GM12878 (cell line): ENCODE data around the gene FTO. TPM values are rescaled to one million over a fixed set of nuclear protein-coding genes. Genes with fewer than 3 reads are reported as not detected.

Source experiments
- ATAC-seq: fragments of 200-7000 bp; cut with Tn5 transposase; 3 replicates; pipeline ENCODE4 v1.9.1; 2020; ENCODE audit warnings: mild to moderate bottlenecking, moderate library complexity
- BruUV-seq: library from RNA; stranded (reverse); fragments of 400-500 nt; replicated peaks from 2 replicates; lab custom pipeline; 2021; lab: Mats Ljungman, UMichigan
- CTCF ChIA-PET: fragments of 300-600 bp; sonication (Branson Sonifier 250); formaldehyde crosslinking; extraction: SDS; loops from one replicate; lab custom pipeline; 2021; ENCODE audit warnings: inconsistent platforms; lab: Yijun Ruan, JAX
- POLR2A ChIA-PET: fragments of 350-600 bp; formaldehyde crosslinking; extraction: SDS; loops from one replicate; lab custom pipeline; 2021; ENCODE audit warnings: inconsistent platforms; lab: Charles Lee
- RAD21 ChIA-PET: fragments of 300-600 bp; sonication (Branson Sonifier 250); formaldehyde crosslinking; loops from one replicate; lab custom pipeline; 2023; ENCODE audit warnings: antibody characterized with exemption; ENCODE audit not compliant: unreplicated experiment; lab: Charles Lee
- SMC1A ChIA-PET: fragments of 300-600 bp; sonication (Branson Sonifier 250); formaldehyde crosslinking; loops from one replicate; lab custom pipeline; 2023; ENCODE audit not compliant: unreplicated experiment, uncharacterized antibody; lab: Charles Lee
- DNase-seq: peaks from one replicate; pipeline ENCODE4 v3.0.0-alpha.2; 2011; ENCODE audit warnings: low read depth, low spot score
- FAIRE-seq: peaks from 3 replicates; lab custom pipeline; 2011; peaks lifted over from hg19 to GRCh38; lab: Jason Lieb, UNC
- H2AFZ ChIP-seq: 2 replicates; pipeline ENCODE4 v1.6.0; 2011; ENCODE audit warnings: low read depth, low read length, control low read depth; ENCODE audit not compliant: control insufficient read depth
- H3K27ac ChIP-seq: 2 replicates; pipeline ENCODE4 v1.5.1; 2011; ENCODE audit warnings: control low read depth; ENCODE audit not compliant: control insufficient read depth, insufficient read depth
- H3K27me3 ChIP-seq, 2 experiments: replicated peaks in 1 of 2; 2 replicates each; pipeline versions ENCODE4 v1.6.0 to v1.6.1; 2011; ENCODE audit warnings: low read length in 1 of 2; ENCODE audit not compliant: control insufficient read depth in 2 of 2, insufficient read depth in 2 of 2
- H3K36me3 ChIP-seq, 2 experiments: 2 replicates each; pipeline ENCODE4 v1.5.1; 2011; ENCODE audit warnings: low read length in 1 of 2; ENCODE audit not compliant: control insufficient read depth in 2 of 2, insufficient read depth in 2 of 2
- H3K4me1 ChIP-seq: 2 replicates; pipeline ENCODE4 v1.6.1; 2011; ENCODE audit warnings: mild to moderate bottlenecking, low read length, moderate library complexity, mixed read lengths; ENCODE audit not compliant: control insufficient read depth, insufficient read depth
- H3K4me2 ChIP-seq: 2 replicates; pipeline ENCODE4 v1.6.0; 2011; ENCODE audit warnings: control low read depth; ENCODE audit not compliant: control insufficient read depth, insufficient read depth
- H3K4me3 ChIP-seq: fragments of 200-600 bp; sonication (generic); 2 replicates; pipeline ENCODE4 v1.5.1; 2016
- H3K79me2 ChIP-seq: 2 replicates; pipeline ENCODE4 v1.6.0; 2011; ENCODE audit warnings: low read length; ENCODE audit not compliant: control insufficient read depth, insufficient read depth
- H3K9ac ChIP-seq: 2 replicates; pipeline ENCODE4 v1.8.0; 2011; ENCODE audit warnings: low read length, control low read depth, mixed read lengths; ENCODE audit not compliant: control insufficient read depth, insufficient read depth
- H3K9me3 ChIP-seq: replicated peaks from 3 replicates; pipeline ENCODE4 v1.5.1; 2011; ENCODE audit warnings: mild to moderate bottlenecking, low read length; ENCODE audit not compliant: control insufficient read depth, insufficient read depth
- H4K20me1 ChIP-seq: 2 replicates; pipeline ENCODE4 v1.6.0; 2011; ENCODE audit not compliant: control insufficient read depth, insufficient read depth
- CBX3 ChIP-seq: fragments of 200-600 bp; sonication (generic); IDR thresholded peaks from 2 replicates; pipeline ENCODE4 v1.6.1; 2016; ENCODE audit warnings: low read depth, borderline replicate concordance
- CHD1 ChIP-seq: IDR thresholded peaks from 2 replicates; pipeline ENCODE4 v1.6.1; 2012; ENCODE audit warnings: low read depth, low read length, improper control_type of control experiment
- CREB1 ChIP-seq: IDR thresholded peaks from 2 replicates; pipeline ENCODE4 v1.6.1; 2012; ENCODE audit warnings: low read depth, mild to moderate bottlenecking, inconsistent platforms
- EED ChIP-seq: sonication (generic); IDR thresholded peaks from 2 replicates; pipeline ENCODE4 v1.6.1; 2016; ENCODE audit warnings: antibody characterized with exemption, low read depth
- ELK1 ChIP-seq: IDR thresholded peaks from 2 replicates; pipeline ENCODE4 v1.6.1; 2012; ENCODE audit warnings: low read depth, low read length, improper control_type of control experiment
- EP300 ChIP-seq, 2 experiments: fragments of 150-350 bp in 1 of 2; IDR thresholded peaks; 2 replicates each; pipeline ENCODE4 v1.6.1; 2011 to 2012; ENCODE audit warnings: low read depth in 2 of 2, low read length in 2 of 2, borderline replicate concordance in 1 of 2, improper control_type of control experiment in 1 of 2, inconsistent platforms in 1 of 2; ENCODE audit not compliant: control insufficient read depth in 1 of 2
- ESRRA ChIP-seq: IDR thresholded peaks from 2 replicates; pipeline ENCODE4 v1.6.1; 2012; ENCODE audit warnings: mild to moderate bottlenecking, low read length, improper control_type of control experiment
- ETV6 ChIP-seq, 2 experiments: fragments of 450-650 bp in 1 of 2; IDR thresholded peaks in 1 of 2; conservative IDR thresholded peaks in 1 of 2; 2 replicates each; pipeline ENCODE4 v1.6.1; 2014; ENCODE audit warnings: antibody characterized with exemption in 1 of 2, borderline replicate concordance in 1 of 2, low read depth in 1 of 2, mild to moderate bottlenecking in 1 of 2, moderate library complexity in 1 of 2
- FOS ChIP-seq: IDR thresholded peaks from 3 replicates; pipeline ENCODE4 v1.6.1; 2011; ENCODE audit warnings: borderline replicate concordance; ENCODE audit not compliant: insufficient read length; ENCODE audit errors: extremely low read depth
- GATAD2B ChIP-seq: fragments of 450-650 bp; conservative IDR thresholded peaks from 2 replicates; pipeline ENCODE4 v1.6.1; 2017; ENCODE audit warnings: low read depth, mild to moderate bottlenecking, moderate library complexity
- KDM1A ChIP-seq: fragments of 200-600 bp; sonication (generic); IDR thresholded peaks from 2 replicates; pipeline ENCODE4 v1.6.1; 2016; ENCODE audit warnings: borderline replicate concordance
- MYC ChIP-seq: IDR thresholded peaks from 2 replicates; pipeline ENCODE4 v1.6.1; 2011; ENCODE audit warnings: mild to moderate bottlenecking, low read length, moderate library complexity, inconsistent platforms; ENCODE audit not compliant: insufficient read depth, insufficient replicate concordance, insufficient read length, severe bottlenecking
- NFXL1 ChIP-seq: fragments of 450-650 bp; IDR thresholded peaks from 2 replicates; pipeline ENCODE4 v1.6.1; 2017; ENCODE audit warnings: antibody characterized with exemption, mild to moderate bottlenecking, borderline replicate concordance
- NFYA ChIP-seq: IDR thresholded peaks from 2 replicates; pipeline ENCODE4 v1.6.1; 2011; ENCODE audit warnings: low read depth, mild to moderate bottlenecking, low read length, improper control_type of control experiment, borderline replicate concordance
- POLR2A ChIP-seq: IDR thresholded peaks from 2 replicates; pipeline ENCODE4 v1.6.1; 2011; ENCODE audit warnings: low read depth, mild to moderate bottlenecking, low read length
- POLR2AphosphoS2 ChIP-seq: IDR thresholded peaks from 2 replicates; pipeline ENCODE4 v1.6.1; 2011; ENCODE audit warnings: low read depth, mild to moderate bottlenecking, low read length, improper control_type of control experiment, moderate library complexity
- RAD21 ChIP-seq: IDR thresholded peaks from 2 replicates; pipeline ENCODE4 v1.6.1; 2011; ENCODE audit warnings: mild to moderate bottlenecking, low read depth, low read length, moderate library complexity; ENCODE audit not compliant: insufficient read depth
- RUNX3 ChIP-seq: IDR thresholded peaks from 2 replicates; pipeline ENCODE4 v1.6.1; 2012; ENCODE audit warnings: low read length, inconsistent platforms
- SMAD5 ChIP-seq: IDR thresholded peaks from 2 replicates; pipeline ENCODE4 v1.6.1; 2016; ENCODE audit warnings: antibody characterized with exemption, low read depth
- SP1 ChIP-seq: IDR thresholded peaks from one replicate; pipeline ENCODE4 v1.6.1; 2011; ENCODE audit warnings: low read depth, low read length
- SUZ12 ChIP-seq: fragments of 200-600 bp; sonication (generic); IDR thresholded peaks from one replicate; pipeline ENCODE4 v1.6.1; 2018; ENCODE audit warnings: antibody characterized with exemption, mild to moderate bottlenecking; ENCODE audit not compliant: unreplicated experiment
- TBL1XR1 ChIP-seq: IDR thresholded peaks from 2 replicates; pipeline ENCODE4 v1.6.1; 2012; ENCODE audit warnings: low read depth, low read length, improper control_type of control experiment
- ZSCAN29 ChIP-seq: fragments of 450-650 bp; IDR thresholded peaks from 2 replicates; pipeline ENCODE4 v1.6.1; 2017; ENCODE audit warnings: mild to moderate bottlenecking, moderate library complexity
- WGBS: methylation state at CpG from one replicate; pipeline ENCODE4 v1.1.6; 2016; ENCODE audit warnings: low lambda C conversion rate; ENCODE audit not compliant: insufficient replicate concordance, insufficient coverage; ENCODE audit errors: missing lambda C conversion rate; 5-methylcytosine and 5-hydroxymethylcytosine counted together
- in situ Hi-C: fragments of 300-500 bp; cut with MboI; formaldehyde crosslinking; loops from 9 replicates; pipeline ENCODE4 v1.14.3; 2018; ENCODE audit warnings: mixed read lengths
- intact Hi-C: fragments of 100-400 bp; cut with micrococcal nuclease; formaldehyde crosslinking; loops from one replicate; pipeline ENCODE4 v1.14.2; 2022; ENCODE audit not compliant: unreplicated experiment
- polyA plus RNA-seq, 11 experiments: library from polyadenylated mRNA; depleted of rRNA in 4 of 11; unstranded in 6 of 11; stranded (reverse) in 5 of 11; fragments of >200 nt; fragmentation: Nextera tagmentation in 4 of 11; fragmentation: Illumina TruSeq in 1 of 11; extraction: Ambion mirVana in 4 of 11; extraction: Trizol in 1 of 11; gene quantifications; 1 replicate in 1 of 11; 2 replicates in 10 of 11; pipeline versions ENCODE4 v1.2.1 to v1.2.3, GENCODE V29; 2011 to 2016; ENCODE audit warnings: inconsistent platforms in 2 of 11, missing spikeins in 2 of 11, low read depth in 1 of 11
- total RNA-seq, 4 experiments: library from RNA; depleted of rRNA in 3 of 4; stranded (reverse); fragments of >200 nt in 3 of 4; fragmentation: Illumina TruSeq in 1 of 4; extraction: Trizol in 1 of 4; gene quantifications; 2 replicates each; pipeline versions ENCODE4 v1.2.1 to v1.2.3, GENCODE V29; 2013 to 2021
- TF ChIP-seq, protein P1 (sequence below): IDR thresholded peaks from 2 replicates; pipeline ENCODE4 v1.6.1; 2012; ENCODE audit warnings: low read depth, low read length, improper control_type of control experiment

The FTO gene
- total and polyA plus RNA-seq, 10 of the 15 experiments (the other 5 are each of a cell fraction or from before 2014, with no cell fraction given): 20.1 to 55.0 (median 47.0) TPM

DNA sequence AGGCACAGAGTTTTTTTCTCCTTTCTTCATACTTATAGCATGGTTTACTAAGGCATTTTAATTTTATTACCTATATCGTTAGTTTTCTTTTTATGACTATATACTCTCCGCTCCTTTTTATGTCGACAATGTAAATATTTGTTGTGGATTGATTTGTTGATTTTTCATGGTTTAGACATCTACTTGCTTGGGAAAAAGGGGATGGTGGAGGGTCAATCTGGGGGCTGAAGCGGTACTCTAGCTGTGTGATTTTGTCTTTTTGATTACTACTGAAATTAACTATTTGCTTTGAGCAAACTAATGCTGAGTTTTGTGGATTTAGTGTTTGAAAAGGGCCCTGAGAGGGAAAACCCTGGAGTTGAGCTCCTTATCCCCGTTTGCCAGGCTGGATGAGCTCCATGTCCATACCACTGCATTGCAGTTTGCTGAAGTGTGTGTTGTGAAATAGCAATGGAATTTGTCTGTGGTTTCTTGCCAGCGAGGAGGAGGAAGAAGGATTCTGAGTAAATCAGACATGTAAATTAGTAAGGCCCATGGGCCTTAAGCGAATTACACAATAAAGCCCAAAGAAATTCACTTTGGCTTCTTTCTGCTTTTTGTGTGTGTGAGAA, 72.0 kb downstream of the FTO start (continued):
- no peak for TF ChIP-seq NFYA
- no peak for TF ChIP-seq ZSCAN29
- TF ChIP-seq ELK1: no peak
- no peak for TF ChIP-seq EP300 (IDR thresholded peaks at IDR 0.05; ENCODE audit: borderline replicate concordance in 1 of 2, control insufficient read depth in 1 of 2, low read depth in 2 of 2, low read length in 2 of 2)
- TF ChIP-seq MYC: no peak
- TF ChIP-seq, protein P1, sequence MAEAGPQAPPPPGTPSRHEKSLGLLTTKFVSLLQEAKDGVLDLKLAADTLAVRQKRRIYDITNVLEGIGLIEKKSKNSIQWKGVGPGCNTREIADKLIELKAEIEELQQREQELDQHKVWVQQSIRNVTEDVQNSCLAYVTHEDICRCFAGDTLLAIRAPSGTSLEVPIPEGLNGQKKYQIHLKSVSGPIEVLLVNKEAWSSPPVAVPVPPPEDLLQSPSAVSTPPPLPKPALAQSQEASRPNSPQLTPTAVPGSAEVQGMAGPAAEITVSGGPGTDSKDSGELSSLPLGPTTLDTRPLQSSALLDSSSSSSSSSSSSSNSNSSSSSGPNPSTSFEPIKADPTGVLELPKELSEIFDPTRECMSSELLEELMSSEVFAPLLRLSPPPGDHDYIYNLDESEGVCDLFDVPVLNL: no peak
- TF ChIP-seq NFXL1: no peak
- TF ChIP-seq CREB1: no peak
- TF ChIP-seq EED: no peak
- TF ChIP-seq, all 136 proteins: peak for 0

GRCh38 chr16:53779186-53779585, 75.2 kb downstream of the FTO start:
- ChIA-PET SMC1A (interaction anchor here (1.1 kb wide), 1 partner anchor 11 kb away, joined by 4 read pairs; no protein-coding TSS in a partner anchor), POLR2A (interaction anchor here (1.0 kb wide), 1 partner anchor 10 kb away, joined by 3 read pairs; no protein-coding TSS in a partner anchor), RAD21 (no interaction called here), CTCF (no interaction called here)
- H3K36me3 ChIP-seq: no peaks in the 10 kb centered on the region
- FAIRE-seq: no peak
- H4K20me1 ChIP-seq: no peaks in the 10 kb centered on the region
- ATAC-seq: no peak
- in situ Hi-C loops (no loop called here), intact Hi-C loops (loop anchor here (10.0 kb wide), 1 partner anchor 506 kb away; the partner anchor contains the start of gene IRX3)
- BruUV-seq: no TSS peak
- no peak overlapping the region for H3K9ac ChIP-seq
- no peaks in the 10 kb centered on the region; the same call in 1 of the 2 replicates for H3K79me2 ChIP-seq
- no peak for DNase-seq
- no peaks in the 10 kb centered on the region for H3K9me3 ChIP-seq
- H3K27ac ChIP-seq: no peak overlapping the region
- no peak overlapping the region for H3K4me2 ChIP-seq
- WGBS: 99% methylated on average over 3 of the region's 3 CpGs
- H3K4me1 ChIP-seq: no peaks in the 10 kb centered on the region
- H3K27me3 ChIP-seq: no peaks in the 10 kb centered on the region
- H3K4me3 ChIP-seq: no peak overlapping the region
- H2AFZ ChIP-seq: no peak overlapping the region
- TF ChIP-seq CBX3 (no peak), SP1 (no peak), TBL1XR1 (no peak), RAD21 (no peak), ETV6 (conservative IDR thresholded peaks at IDR 0.05 in 1 of 2, IDR thresholded peaks at IDR 0.05 in 1 of 2; ENCODE audit: borderline replicate concordance in 1 of 2, low read depth in 1 of 2) (no peak), CREB1 (no peak), POLR2A (no peak), ESRRA (no peak), FOS (no peak), GATAD2B (no peak), KDM1A (no peak), RUNX3 (no peak), CHD1 (no peak), SUZ12 (no peak), SMAD5 (no peak), POLR2AphosphoS2 (no peak)
